Left ventricle myocardium inferior (tissue), 1 donor: ENCODE data around the gene NPBWR2. TPM values are rescaled to one million over a fixed set of nuclear protein-coding genes. Genes with fewer than 3 reads are reported as not detected.

Experiments used
- DNase-seq: peaks from one replicate; pipeline ENCODE4 v3.0.0-alpha.2; 2020
- H3K27ac ChIP-seq: fragments of 200-600 bp; replicated peaks from 2 replicates; pipeline ENCODE4 v1.8.0; 2021
- H3K27me3 ChIP-seq: fragments of 200-600 bp; 2 replicates; pipeline ENCODE4 v1.8.0; 2021; ENCODE audit warnings: low read depth
- H3K36me3 ChIP-seq: fragments of 200-600 bp; 2 replicates; pipeline ENCODE4 v1.8.0; 2021
- H3K4me1 ChIP-seq: fragments of 200-600 bp; 2 replicates; pipeline ENCODE4 v1.8.0; 2021
- H3K4me3 ChIP-seq: fragments of 200-600 bp; 2 replicates; pipeline ENCODE4 v1.8.0; 2021; ENCODE audit warnings: mild to moderate bottlenecking, moderate library complexity
- H3K9me3 ChIP-seq: fragments of 200-600 bp; replicated peaks from 2 replicates; pipeline ENCODE4 v1.8.0; 2021
- intact Hi-C: fragments of 100-400 bp; cut with micrococcal nuclease; formaldehyde crosslinking; loops from one replicate; pipeline ENCODE4 v1.11.0; 2022
- total RNA-seq: library from RNA; stranded (reverse); fragmentation: NEBNext Ultra II Directional; extraction: Animal tissue kit (Norgen Biotek cat#: 25700); gene quantifications from one replicate; pipeline ENCODE4 v1.2.1, GENCODE V29; 2021
- TF ChIP-seq, protein P1 (sequence below): fragments of 200-600 bp; IDR thresholded peaks from 2 replicates; pipeline ENCODE4 v1.8.0; 2021; ENCODE audit warnings: antibody characterized with exemption, mild to moderate bottlenecking, borderline replicate concordance
- donor health status: DM: no; HTN: yes; CAD: no; lungs with severe emphysema.

The NPBWR2 gene
- total RNA-seq, 1 donor from 2014 or later = not detected

GRCh38 chr20:64075556-64075955 is 31.8 kb downstream of the NPBWR2 start:
- Histone ChIP-seq H3K4me3 (no peak overlapping the region), H3K9me3 (no peaks in the 10 kb centered on the region), H3K4me1 (peaks cover 27% of the 10 kb centered on the region), H3K36me3 (peaks cover 16% of the 10 kb centered on the region), H3K27me3 (no peaks in the 10 kb centered on the region), H3K27ac (no peak overlapping the region)
- intact Hi-C loops = no loop called here
- no peak for DNase-seq
- TF ChIP-seq, protein P1, sequence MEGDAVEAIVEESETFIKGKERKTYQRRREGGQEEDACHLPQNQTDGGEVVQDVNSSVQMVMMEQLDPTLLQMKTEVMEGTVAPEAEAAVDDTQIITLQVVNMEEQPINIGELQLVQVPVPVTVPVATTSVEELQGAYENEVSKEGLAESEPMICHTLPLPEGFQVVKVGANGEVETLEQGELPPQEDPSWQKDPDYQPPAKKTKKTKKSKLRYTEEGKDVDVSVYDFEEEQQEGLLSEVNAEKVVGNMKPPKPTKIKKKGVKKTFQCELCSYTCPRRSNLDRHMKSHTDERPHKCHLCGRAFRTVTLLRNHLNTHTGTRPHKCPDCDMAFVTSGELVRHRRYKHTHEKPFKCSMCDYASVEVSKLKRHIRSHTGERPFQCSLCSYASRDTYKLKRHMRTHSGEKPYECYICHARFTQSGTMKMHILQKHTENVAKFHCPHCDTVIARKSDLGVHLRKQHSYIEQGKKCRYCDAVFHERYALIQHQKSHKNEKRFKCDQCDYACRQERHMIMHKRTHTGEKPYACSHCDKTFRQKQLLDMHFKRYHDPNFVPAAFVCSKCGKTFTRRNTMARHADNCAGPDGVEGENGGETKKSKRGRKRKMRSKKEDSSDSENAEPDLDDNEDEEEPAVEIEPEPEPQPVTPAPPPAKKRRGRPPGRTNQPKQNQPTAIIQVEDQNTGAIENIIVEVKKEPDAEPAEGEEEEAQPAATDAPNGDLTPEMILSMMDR = no peak

DNA sequence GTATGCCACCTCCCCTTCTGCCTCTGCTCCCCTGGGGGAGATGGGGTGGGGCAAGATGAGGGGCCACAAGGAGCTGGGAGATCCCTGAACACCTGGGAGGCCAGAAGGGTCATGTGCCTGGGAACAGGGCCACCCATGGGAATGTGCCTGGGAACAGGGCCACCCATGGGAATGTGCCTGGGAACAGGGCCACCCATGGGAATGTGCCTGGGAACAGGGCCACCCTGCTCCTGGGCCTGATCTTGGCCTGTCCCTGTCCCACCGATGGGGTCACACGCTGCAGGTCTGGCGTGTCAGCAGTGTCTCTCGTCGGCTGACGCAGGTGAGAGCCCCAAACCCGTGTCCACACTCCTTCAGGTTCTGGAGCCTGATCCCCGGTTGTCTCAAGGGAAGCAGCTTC is 32.4 kb downstream of the NPBWR2 start:
- DNase-seq = no peak
- H3K4me1 ChIP-seq = peaks cover 21% of the 10 kb centered on the region
- TF ChIP-seq, protein P1 = no peak
- H3K9me3 ChIP-seq = no peaks in the 10 kb centered on the region
- H3K4me3 ChIP-seq = no peak overlapping the region
- H3K27me3 ChIP-seq = no peaks in the 10 kb centered on the region
- H3K36me3 ChIP-seq = peaks cover 16% of the 10 kb centered on the region
- no peak overlapping the region for H3K27ac ChIP-seq
- intact Hi-C loops = no loop called here

GRCh38 chr20:64074184-64074789 is 33.1 kb downstream of the NPBWR2 start:
- Histone ChIP-seq H3K4me3 (no peak overlapping the region), H3K4me1 (peaks cover 18% of the 10 kb centered on the region), H3K27me3 (no peaks in the 10 kb centered on the region), H3K36me3 (peaks cover 16% of the 10 kb centered on the region), H3K9me3 (no peaks in the 10 kb centered on the region), H3K27ac (no peak overlapping the region)
- DNase-seq = no peak
- TF ChIP-seq, protein P1 = no peak
- intact Hi-C loops = no loop called here

GRCh38 chr20:64073476-64074183 is 33.7 kb downstream of the NPBWR2 start:
- H3K36me3 ChIP-seq = peaks cover 16% of the 10 kb centered on the region

GRCh38 chr20:64072498-64073063 is 34.8 kb downstream of the NPBWR2 start:
- intact Hi-C loops = no loop called here
- no peak for DNase-seq
- peaks cover 16% of the 10 kb centered on the region for H3K36me3 ChIP-seq

More at GRCh38 chr20:64073476-64074183, 33.7 kb downstream of the NPBWR2 start:
- no peak overlapping the region for H3K4me3 ChIP-seq
- TF ChIP-seq, protein P1 = no peak
- H3K27ac ChIP-seq = no peak overlapping the region
- H3K4me1 ChIP-seq = peaks cover 12% of the 10 kb centered on the region
- no peak for DNase-seq
- intact Hi-C loops = no loop called here
- no peaks in the 10 kb centered on the region for H3K9me3 ChIP-seq
- H3K27me3 ChIP-seq = no peaks in the 10 kb centered on the region

More at GRCh38 chr20:64072498-64073063, 34.8 kb downstream of the NPBWR2 start:
- H3K27ac ChIP-seq = no peak overlapping the region
- TF ChIP-seq, protein P1 = no peak
- H3K27me3 ChIP-seq = no peaks in the 10 kb centered on the region
- no peak overlapping the region for H3K4me3 ChIP-seq
- peaks cover 1% of the 10 kb centered on the region for H3K4me1 ChIP-seq
- H3K9me3 ChIP-seq = no peaks in the 10 kb centered on the region
